Measurements from ENCODE around the gene P2RY14.

DNA sequence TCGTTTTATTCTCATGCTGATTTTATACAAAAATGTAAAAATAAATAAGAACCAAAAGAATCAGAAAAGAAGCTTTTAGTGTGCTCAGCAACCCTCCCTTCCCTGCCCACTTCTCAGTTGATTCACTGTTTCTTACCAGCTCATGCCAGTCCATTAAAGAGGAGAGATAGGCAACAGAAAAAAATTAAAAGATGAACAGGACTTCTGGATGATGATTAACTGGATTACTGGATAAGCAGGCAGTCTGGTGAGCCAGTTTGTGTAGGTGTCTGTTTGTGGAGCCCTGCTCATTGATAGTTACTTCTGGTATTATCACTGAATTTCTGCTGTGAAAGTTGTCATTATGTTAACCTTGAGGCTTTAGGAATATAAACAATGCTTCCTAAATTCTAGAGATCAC lies 60.2 kb downstream of the P2RY14 start:
- TF ChIP-seq, protein P1, sequence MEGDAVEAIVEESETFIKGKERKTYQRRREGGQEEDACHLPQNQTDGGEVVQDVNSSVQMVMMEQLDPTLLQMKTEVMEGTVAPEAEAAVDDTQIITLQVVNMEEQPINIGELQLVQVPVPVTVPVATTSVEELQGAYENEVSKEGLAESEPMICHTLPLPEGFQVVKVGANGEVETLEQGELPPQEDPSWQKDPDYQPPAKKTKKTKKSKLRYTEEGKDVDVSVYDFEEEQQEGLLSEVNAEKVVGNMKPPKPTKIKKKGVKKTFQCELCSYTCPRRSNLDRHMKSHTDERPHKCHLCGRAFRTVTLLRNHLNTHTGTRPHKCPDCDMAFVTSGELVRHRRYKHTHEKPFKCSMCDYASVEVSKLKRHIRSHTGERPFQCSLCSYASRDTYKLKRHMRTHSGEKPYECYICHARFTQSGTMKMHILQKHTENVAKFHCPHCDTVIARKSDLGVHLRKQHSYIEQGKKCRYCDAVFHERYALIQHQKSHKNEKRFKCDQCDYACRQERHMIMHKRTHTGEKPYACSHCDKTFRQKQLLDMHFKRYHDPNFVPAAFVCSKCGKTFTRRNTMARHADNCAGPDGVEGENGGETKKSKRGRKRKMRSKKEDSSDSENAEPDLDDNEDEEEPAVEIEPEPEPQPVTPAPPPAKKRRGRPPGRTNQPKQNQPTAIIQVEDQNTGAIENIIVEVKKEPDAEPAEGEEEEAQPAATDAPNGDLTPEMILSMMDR (IDR thresholded peaks at IDR 0.05), result no peak
- no peak for TF ChIP-seq POLR2A (IDR thresholded peaks at IDR 0.05)
